Liver (tissue), 9 donors: ENCODE results near the gene LCE2D. TPM values are rescaled to one million over a fixed set of nuclear protein-coding genes. Genes with fewer than 3 reads are reported as not detected.

Experiments
- DNase-seq: peaks from one replicate; pipeline ENCODE4 v3.0.0-alpha.2; 2017; ENCODE audit warnings: low spot score
- H3K27ac ChIP-seq, 2 donors: one replicate each; pipeline ENCODE4 v1.7.0; 2013; ENCODE audit warnings: inconsistent platforms in 2 of 2, low read length in 2 of 2, control low read depth in 1 of 2, low read depth in 1 of 2, mild to moderate bottlenecking in 1 of 2
- H3K27me3 ChIP-seq, 4 donors: one replicate each; pipeline versions ENCODE4 v1.6.1 to v1.7.0; 2013; ENCODE audit warnings: low read length in 3 of 4, inconsistent platforms in 1 of 4, mild to moderate bottlenecking in 1 of 4, moderate library complexity in 1 of 4; ENCODE audit not compliant: control insufficient read depth in 4 of 4, insufficient read depth in 4 of 4
- H3K36me3 ChIP-seq, 4 donors: one replicate each; pipeline versions ENCODE4 v1.6.1 to v1.7.0; 2013; ENCODE audit warnings: low read length in 3 of 4, mild to moderate bottlenecking in 3 of 4, low read depth in 1 of 4, moderate library complexity in 1 of 4; ENCODE audit not compliant: control insufficient read depth in 4 of 4, insufficient read depth in 3 of 4
- H3K4me1 ChIP-seq, 4 donors: one replicate each; pipeline versions ENCODE4 v1.6.1 to v1.7.0; 2013; ENCODE audit warnings: low read length in 3 of 4, mild to moderate bottlenecking in 3 of 4, moderate library complexity in 1 of 4; ENCODE audit not compliant: control insufficient read depth in 4 of 4, insufficient read depth in 4 of 4
- H3K4me3 ChIP-seq, 3 donors: one replicate each; pipeline versions ENCODE4 v1.6.1 to v1.7.0; 2013; ENCODE audit warnings: low read length in 3 of 3, control low read depth in 1 of 3, low read depth in 1 of 3, mild to moderate bottlenecking in 1 of 3
- H3K9ac ChIP-seq, 2 donors: one replicate each; pipeline ENCODE4 v1.7.0; 2013; ENCODE audit warnings: low read length in 2 of 2, mild to moderate bottlenecking in 2 of 2, moderate library complexity in 2 of 2, control low read depth in 1 of 2, low read depth in 1 of 2
- H3K9me3 ChIP-seq, 4 donors: one replicate each; pipeline versions ENCODE4 v1.6.1 to v1.7.0; 2013; ENCODE audit warnings: low read length in 3 of 4; ENCODE audit not compliant: control insufficient read depth in 4 of 4
- EGR1 ChIP-seq, 2 donors: IDR thresholded peaks; 2 replicates each; pipeline ENCODE4 v1.6.1; 2016 to 2018; ENCODE audit warnings: antibody characterized with exemption in 2 of 2, low read depth in 2 of 2
- FOXA2 ChIP-seq: IDR thresholded peaks from 2 replicates; pipeline ENCODE4 v1.6.1; 2016; ENCODE audit warnings: antibody characterized with exemption
- GABPA ChIP-seq, 2 donors: IDR thresholded peaks in 1 of 2; conservative IDR thresholded peaks in 1 of 2; 2 replicates each; pipeline ENCODE4 v1.6.1; 2016; ENCODE audit warnings: antibody characterized with exemption in 2 of 2, mild to moderate bottlenecking in 1 of 2, moderate library complexity in 1 of 2
- HNF4A ChIP-seq, 2 donors: conservative IDR thresholded peaks; 2 replicates each; pipeline ENCODE4 v1.6.1; 2016; ENCODE audit warnings: antibody characterized with exemption in 2 of 2, mild to moderate bottlenecking in 2 of 2
- HNF4G ChIP-seq: IDR thresholded peaks from 2 replicates; pipeline ENCODE4 v1.6.1; 2016; ENCODE audit warnings: antibody characterized with exemption
- MAX ChIP-seq: IDR thresholded peaks from 2 replicates; pipeline ENCODE4 v1.6.1; 2016; ENCODE audit warnings: antibody characterized with exemption
- NR2F2 ChIP-seq: IDR thresholded peaks from 2 replicates; pipeline ENCODE4 v1.6.1; 2016; ENCODE audit warnings: antibody characterized with exemption
- RAD21 ChIP-seq, 2 donors: IDR thresholded peaks; 2 replicates each; pipeline ENCODE4 v1.6.1; 2016; ENCODE audit warnings: antibody characterized with exemption in 2 of 2, mild to moderate bottlenecking in 2 of 2
- REST ChIP-seq: IDR thresholded peaks from 2 replicates; pipeline ENCODE4 v1.6.1; 2016; ENCODE audit warnings: antibody characterized with exemption, mild to moderate bottlenecking
- RXRA ChIP-seq, 2 donors: IDR thresholded peaks; 2 replicates each; pipeline ENCODE4 v1.6.1; 2017 to 2018; ENCODE audit warnings: antibody characterized with exemption in 2 of 2, mild to moderate bottlenecking in 1 of 2
- SP1 ChIP-seq: IDR thresholded peaks from 2 replicates; pipeline ENCODE4 v1.6.1; 2018; ENCODE audit warnings: antibody characterized with exemption, mild to moderate bottlenecking
- TAF1 ChIP-seq: conservative IDR thresholded peaks from 2 replicates; pipeline ENCODE4 v1.6.1; 2016; ENCODE audit warnings: antibody characterized with exemption, mild to moderate bottlenecking
- YY1 ChIP-seq: IDR thresholded peaks from 2 replicates; pipeline ENCODE4 v1.6.1; 2016; ENCODE audit warnings: antibody characterized with exemption, mild to moderate bottlenecking
- ZBTB33 ChIP-seq: IDR thresholded peaks from 2 replicates; pipeline ENCODE4 v1.6.1; 2016; ENCODE audit warnings: antibody characterized with exemption
- WGBS: extraction: QIAGEN DNeasy Blood & Tissue Kit; methylation state at CpG from one replicate; pipeline ENCODE4 v1.1.7; 2013; 5-methylcytosine and 5-hydroxymethylcytosine counted together
- polyA plus RNA-seq, 2 donors: library from polyadenylated mRNA; stranded (reverse) in 1 of 2; unstranded in 1 of 2; fragments of 200-250 nt in 1 of 2; fragments of >200 nt in 1 of 2; fragmentation: Nextera tagmentation in 1 of 2; extraction: Ambion mirVana in 1 of 2; gene quantifications; one replicate each; pipeline versions ENCODE4 v1.2.1 to v1.2.3, GENCODE V29; 2013 to 2015
- total RNA-seq, 2 donors: library from RNA; depleted of rRNA; stranded (reverse); fragments of >200 nt; gene quantifications; one replicate each; pipeline ENCODE4 v1.2.3, GENCODE V29; 2014
- TF ChIP-seq, protein P1 (sequence below): fragments of 150-350 bp; IDR thresholded peaks from 2 replicates; pipeline ENCODE4 v1.5.1; 2017; ENCODE audit warnings: improper control_type of control experiment, low read depth, low read length; ENCODE audit not compliant: missing input control
- TF ChIP-seq, protein P2 (sequence below): IDR thresholded peaks from 2 replicates; pipeline ENCODE4 v1.6.1; 2016; ENCODE audit warnings: antibody characterized with exemption
- donor health status: healthy.
- donor health status: healthy.
- donor health status: healthy.
- donor health status: healthy.
- donor health status: healthy.

LCE2D gene
- total and polyA plus RNA-seq, 4 donors = not detected

- TF ChIP-seq, protein P1, sequence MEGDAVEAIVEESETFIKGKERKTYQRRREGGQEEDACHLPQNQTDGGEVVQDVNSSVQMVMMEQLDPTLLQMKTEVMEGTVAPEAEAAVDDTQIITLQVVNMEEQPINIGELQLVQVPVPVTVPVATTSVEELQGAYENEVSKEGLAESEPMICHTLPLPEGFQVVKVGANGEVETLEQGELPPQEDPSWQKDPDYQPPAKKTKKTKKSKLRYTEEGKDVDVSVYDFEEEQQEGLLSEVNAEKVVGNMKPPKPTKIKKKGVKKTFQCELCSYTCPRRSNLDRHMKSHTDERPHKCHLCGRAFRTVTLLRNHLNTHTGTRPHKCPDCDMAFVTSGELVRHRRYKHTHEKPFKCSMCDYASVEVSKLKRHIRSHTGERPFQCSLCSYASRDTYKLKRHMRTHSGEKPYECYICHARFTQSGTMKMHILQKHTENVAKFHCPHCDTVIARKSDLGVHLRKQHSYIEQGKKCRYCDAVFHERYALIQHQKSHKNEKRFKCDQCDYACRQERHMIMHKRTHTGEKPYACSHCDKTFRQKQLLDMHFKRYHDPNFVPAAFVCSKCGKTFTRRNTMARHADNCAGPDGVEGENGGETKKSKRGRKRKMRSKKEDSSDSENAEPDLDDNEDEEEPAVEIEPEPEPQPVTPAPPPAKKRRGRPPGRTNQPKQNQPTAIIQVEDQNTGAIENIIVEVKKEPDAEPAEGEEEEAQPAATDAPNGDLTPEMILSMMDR = no peak
- no peak for TF ChIP-seq EGR1 (IDR thresholded peaks at IDR 0.05; ENCODE audit: low read depth in 2 of 2)
- TF ChIP-seq RAD21 (IDR thresholded peaks at IDR 0.05) = no peak
- TF ChIP-seq YY1 = no peak
- no peak for TF ChIP-seq SP1
- no peak for TF ChIP-seq HNF4A (conservative IDR thresholded peaks at IDR 0.05)
- TF ChIP-seq, protein P2, sequence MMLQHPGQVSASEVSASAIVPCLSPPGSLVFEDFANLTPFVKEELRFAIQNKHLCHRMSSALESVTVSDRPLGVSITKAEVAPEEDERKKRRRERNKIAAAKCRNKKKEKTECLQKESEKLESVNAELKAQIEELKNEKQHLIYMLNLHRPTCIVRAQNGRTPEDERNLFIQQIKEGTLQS = no peak
- no peak for TF ChIP-seq GABPA (IDR thresholded peaks at IDR 0.05 in 1 of 2, conservative IDR thresholded peaks at IDR 0.05 in 1 of 2)
- no peak for TF ChIP-seq FOXA2
- TF ChIP-seq TAF1 = no peak
Observed at GRCh38 chr1:152623203-152623844, 39.9 kb upstream of the LCE2D start (continued).

GRCh38 chr1:152626744-152627143 is 36.4 kb upstream of the LCE2D start:
- H3K4me3 ChIP-seq = no peak overlapping the region
- no peak for DNase-seq
- H3K27ac ChIP-seq = no peak overlapping the region
- peaks cover 0 to 15% (median 7%) of the 10 kb centered on the region in 4 donors for H3K4me1 ChIP-seq
- no peaks in the 10 kb centered on the region for H3K9me3 ChIP-seq
- no peak for TF ChIP-seq YY1
- no peak for TF ChIP-seq SP1
- no peak for TF ChIP-seq FOXA2
- TF ChIP-seq RXRA (IDR thresholded peaks at IDR 0.05) = no peak
- TF ChIP-seq, protein P1 = no peak
- TF ChIP-seq REST = no peak
- TF ChIP-seq NR2F2 = no peak
- no peak for TF ChIP-seq RAD21 (IDR thresholded peaks at IDR 0.05)
- TF ChIP-seq, protein P2 = no peak
- TF ChIP-seq MAX = no peak
- TF ChIP-seq EGR1 (IDR thresholded peaks at IDR 0.05; ENCODE audit: low read depth in 2 of 2) = no peak
- no peak for TF ChIP-seq TAF1
- TF ChIP-seq HNF4A (conservative IDR thresholded peaks at IDR 0.05) = no peak
- TF ChIP-seq HNF4G = no peak
- no peak for TF ChIP-seq GABPA (IDR thresholded peaks at IDR 0.05 in 1 of 2, conservative IDR thresholded peaks at IDR 0.05 in 1 of 2)
- no peak for TF ChIP-seq ZBTB33
- H3K36me3 ChIP-seq = no peaks in the 10 kb centered on the region
- 73% methylated on average over 1 of the region's 1 CpG for WGBS
- no peaks in the 10 kb centered on the region for H3K27me3 ChIP-seq
- H3K9ac ChIP-seq = no peak overlapping the region
